ENCODE measurements around the gene NIPAL4.

Gene NIPAL4

GRCh38 chr5:157485340-157485739, 25.3 kb downstream of the NIPAL4 start:
- no peak for DNase-seq (ENCODE audit: low read depth in 2 of 3, low spot score in 2 of 3)

DNA sequence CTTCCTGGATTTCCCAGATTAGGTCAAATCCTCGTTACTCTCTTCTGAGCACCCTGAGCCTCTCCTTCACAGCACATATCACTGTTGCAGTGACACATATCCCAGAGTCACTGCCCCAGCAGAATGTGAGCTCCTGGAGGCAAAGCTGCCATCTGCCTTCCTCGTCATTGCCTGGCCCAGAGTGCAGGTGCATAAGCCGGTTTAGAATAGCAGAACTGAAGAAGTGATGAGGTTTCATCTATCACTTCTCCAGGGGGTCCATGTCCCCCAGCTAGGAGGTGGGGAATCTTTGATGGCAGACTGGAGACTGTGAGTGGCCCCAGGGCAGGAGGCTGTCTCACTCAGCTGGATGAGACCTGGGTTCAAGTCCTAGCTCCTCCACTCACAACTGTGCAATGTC, 25.8 kb downstream of the NIPAL4 start:
- DNase-seq (ENCODE audit: low read depth in 2 of 3, low spot score in 2 of 3) = no peak

GRCh38 chr5:157486221-157486681, 26.2 kb downstream of the NIPAL4 start:
- no peak for DNase-seq (ENCODE audit: low read depth in 2 of 3, low spot score in 2 of 3)

DNA sequence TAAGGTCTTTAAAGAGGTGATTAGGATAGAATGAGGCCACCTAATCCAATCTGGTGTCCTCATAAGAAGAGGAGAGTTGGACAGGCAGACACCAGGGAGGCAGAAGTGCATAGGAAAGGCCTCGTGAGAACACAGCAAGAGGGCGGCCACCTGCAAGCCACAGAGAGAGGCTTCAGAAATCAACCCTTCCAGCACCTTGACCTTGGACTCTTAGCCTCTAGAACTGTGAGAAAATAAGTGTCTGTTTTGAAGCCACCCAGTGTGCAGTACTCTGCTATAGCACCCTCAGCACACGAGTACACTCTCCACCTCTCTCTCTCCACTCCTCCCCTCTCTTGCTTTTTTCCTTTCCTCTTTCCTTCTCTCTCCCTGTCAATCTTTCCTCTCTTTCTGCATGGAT, 26.8 kb downstream of the NIPAL4 start:
- no peak for DNase-seq (ENCODE audit: low read depth in 2 of 3, low spot score in 2 of 3)

DNA sequence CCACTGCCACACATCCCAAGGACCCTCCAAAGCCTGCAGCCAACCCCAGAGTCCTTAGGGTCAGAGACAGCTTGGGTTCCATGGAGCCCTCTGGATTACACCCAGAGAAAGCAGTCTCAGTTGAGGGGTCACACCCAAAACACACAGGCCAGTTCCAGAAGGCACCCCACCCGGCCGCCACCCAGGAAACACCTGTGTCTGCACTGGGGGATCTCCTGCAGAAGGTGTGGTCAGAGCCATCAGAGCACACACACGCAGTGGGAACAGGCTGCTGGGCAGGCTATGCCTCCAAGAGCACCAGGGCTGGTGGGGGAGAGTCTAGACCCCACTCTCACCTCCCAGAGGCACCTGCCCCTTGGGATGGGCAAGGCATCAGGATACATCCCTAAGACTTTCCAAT, 27.3 kb downstream of the NIPAL4 start:
- no peak for DNase-seq (ENCODE audit: low read depth in 2 of 3, low spot score in 2 of 3)

DNA sequence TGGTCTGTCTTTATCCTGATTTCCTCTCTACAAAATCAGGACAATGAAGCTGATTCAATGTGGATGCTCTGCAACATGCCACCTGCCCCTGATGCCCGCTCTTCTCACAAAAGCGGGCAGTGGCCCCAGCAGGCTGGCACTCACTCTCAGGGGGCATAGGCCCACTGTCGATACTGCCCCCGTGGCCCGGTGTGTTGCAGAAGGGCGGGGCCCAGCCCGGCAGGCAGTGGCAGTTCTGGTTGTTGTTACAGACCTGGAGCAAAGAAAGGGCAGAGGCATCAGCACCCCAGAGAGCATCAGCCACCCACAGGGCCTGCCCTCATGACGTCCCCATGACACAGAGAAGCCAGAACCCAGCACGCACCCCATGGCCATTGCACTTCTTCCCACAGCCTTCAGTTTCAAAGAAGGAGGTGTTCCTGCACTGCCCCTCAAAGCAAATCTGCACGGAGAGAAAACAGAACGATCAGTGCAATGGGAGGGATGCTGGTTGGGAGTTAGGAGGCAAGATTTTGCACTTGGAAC, 31.5 kb downstream of the NIPAL4 start:
- DNase-seq (ENCODE audit: low read depth in 2 of 3, low spot score in 2 of 3) = no peak

DNA sequence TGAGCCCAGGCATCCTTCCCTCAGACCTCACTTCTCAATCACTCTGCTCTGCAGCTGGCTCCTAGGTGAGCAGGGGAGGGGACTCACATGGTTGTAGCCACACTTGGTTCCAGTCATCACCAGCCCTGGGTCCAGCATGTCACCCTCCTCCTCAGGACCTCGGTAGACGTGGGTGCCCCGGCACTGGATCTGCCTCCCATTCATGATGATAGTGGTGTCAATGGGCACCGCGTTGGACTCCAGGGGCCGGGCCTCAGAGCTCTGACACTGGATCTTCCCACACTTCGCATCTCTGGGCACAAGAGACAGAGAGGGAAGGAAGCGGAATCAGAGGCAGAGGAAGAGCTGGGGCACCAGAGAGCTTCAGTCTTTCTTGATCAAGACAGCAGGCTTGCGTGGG, 32.9 kb downstream of the NIPAL4 start:
- DNase-seq (ENCODE audit: low read depth in 2 of 3, low spot score in 2 of 3) = no peak

DNA sequence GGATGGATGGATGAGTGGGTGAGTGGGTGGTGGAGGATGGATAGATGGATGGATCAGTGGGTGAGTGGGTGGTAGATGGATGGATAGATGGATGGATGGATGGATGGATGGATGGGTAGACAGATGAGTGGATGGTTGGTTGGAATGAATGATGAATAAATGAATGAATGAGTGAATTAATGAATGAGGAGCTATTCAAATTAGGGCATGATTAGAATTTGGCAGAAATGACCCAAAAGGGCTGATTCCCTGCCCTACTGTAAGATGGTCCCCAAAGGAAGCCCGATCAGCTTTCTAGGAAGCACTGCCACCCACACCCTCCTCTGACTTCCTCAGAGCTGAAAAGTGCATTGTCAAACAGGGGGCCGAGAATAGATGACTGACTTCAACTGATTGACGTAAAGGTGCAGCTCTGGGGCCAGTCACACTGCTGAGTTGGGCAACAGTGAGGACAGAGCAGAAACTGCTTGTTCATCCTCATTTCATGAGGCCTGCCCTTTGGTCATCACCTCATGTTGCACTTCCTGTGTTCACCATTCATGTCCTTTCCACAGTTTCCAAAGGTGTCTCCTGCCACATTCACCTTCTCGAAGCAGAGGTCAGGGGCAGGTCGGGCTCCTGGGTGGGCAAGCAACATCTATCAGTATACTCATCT, 34.3 kb downstream of the NIPAL4 start:
- DNase-seq (ENCODE audit: low read depth in 2 of 3, low spot score in 2 of 3) = no peak

- DNase-seq (ENCODE audit: low read depth in 2 of 3, low spot score in 2 of 3) = no peak
These were observed 36.9 kb downstream of the NIPAL4 start for GRCh38 chr5:157496864-157497263.

DNA sequence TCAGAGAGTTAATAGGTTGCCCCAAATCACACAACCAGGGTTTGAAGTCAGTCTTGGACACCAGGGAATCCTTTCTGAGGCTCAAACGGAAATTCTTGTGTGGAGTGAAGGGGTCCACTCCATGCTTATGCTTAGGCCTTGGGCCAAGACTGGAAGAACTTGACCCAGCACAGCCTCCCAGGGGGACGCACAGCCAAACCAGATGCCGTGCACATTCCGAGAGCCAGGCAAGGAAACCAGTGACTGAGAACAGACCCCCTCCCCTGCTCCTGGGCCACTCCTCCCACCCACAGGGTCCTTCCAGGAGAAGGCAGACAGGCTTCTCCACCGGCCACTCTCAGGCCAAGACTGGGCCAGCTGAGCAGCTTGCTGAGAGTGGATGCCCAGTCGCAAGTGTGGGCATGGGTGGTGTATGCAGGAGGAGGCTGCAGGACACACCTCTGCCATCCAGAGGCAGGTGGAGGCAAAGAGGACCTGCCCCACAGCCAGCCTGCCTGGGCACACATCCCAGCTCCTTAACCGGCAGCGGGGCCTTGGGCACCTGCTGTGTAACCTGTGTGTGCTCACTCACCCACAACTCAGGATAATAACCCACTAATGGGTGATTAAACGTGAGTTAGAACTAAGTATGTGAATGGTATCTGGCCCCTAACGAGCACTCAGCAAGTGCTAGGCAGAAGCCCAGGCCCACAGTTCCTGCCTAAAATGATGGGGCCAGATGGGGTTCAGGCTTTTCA, 38.0 kb downstream of the NIPAL4 start:
- DNase-seq (ENCODE audit: low read depth in 2 of 3, low spot score in 2 of 3) = no peak

DNA sequence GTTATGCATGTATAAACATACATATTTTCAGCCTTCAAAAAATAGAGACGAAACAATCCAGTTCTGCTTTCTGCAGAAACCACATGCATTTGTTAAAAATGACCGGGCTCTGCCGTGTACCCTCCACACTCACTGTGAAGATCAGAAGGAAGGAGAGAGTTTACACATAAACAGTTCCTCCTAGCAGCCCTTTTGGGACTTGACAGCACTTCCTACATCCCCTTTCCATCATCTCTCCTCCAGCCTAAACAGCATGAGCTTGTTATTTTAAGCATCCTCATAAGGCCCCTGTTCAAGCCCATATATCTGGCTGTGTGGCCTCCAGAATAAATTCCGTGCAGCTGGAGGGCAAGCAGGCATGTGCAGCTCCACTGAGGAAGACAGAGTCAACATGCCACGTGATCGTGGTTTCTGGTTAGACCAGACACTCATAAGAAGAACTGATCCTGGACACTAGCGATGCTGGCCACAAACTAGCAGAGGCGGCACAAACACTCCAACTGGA, 42.2 kb downstream of the NIPAL4 start:
- no peak for DNase-seq (ENCODE audit: low read depth in 2 of 3, low spot score in 2 of 3)

DNA sequence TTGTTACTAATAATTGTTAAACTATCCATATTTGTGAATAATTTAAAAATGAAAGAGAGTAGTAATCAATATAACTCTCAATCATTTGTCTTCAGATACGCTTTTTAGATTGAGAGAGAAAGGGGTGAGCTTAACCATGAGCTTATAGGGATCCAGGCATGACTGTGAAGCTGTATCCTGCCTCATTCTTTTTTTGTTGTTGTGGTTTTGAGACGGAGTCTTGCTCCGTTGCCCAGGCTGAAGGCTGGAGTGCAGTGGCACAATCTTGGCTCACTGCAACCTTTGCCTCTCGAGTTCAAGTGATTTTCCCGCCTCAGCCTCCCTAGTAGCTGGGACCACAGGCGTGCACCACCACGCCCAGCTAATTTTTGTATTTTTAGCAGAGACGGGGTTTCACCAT, 44.0 kb downstream of the NIPAL4 start:
- no peak for DNase-seq (ENCODE audit: low read depth in 2 of 3, low spot score in 2 of 3)

DNA sequence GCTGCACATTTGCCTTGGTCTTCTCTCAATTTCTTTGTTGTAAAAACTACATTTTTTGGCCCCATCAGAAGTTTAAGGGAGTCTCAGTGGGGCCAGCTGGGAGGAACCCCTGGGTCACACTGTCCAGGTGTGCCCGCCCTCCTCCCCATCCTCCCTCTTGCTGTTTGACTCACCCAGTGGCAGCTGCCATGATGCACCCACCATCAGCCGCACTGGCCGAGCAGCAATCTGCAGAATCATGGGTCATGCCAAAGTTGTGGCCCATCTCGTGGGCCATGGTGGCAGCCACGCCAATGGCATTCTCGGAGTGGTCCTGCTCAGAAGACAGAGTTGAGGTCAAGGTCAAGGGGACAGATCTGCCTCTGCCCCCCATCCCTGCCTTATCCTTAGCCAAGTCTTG, 45.5 kb downstream of the NIPAL4 start:
- DNase-seq (ENCODE audit: low read depth in 2 of 3, low spot score in 2 of 3) = no peak

DNA sequence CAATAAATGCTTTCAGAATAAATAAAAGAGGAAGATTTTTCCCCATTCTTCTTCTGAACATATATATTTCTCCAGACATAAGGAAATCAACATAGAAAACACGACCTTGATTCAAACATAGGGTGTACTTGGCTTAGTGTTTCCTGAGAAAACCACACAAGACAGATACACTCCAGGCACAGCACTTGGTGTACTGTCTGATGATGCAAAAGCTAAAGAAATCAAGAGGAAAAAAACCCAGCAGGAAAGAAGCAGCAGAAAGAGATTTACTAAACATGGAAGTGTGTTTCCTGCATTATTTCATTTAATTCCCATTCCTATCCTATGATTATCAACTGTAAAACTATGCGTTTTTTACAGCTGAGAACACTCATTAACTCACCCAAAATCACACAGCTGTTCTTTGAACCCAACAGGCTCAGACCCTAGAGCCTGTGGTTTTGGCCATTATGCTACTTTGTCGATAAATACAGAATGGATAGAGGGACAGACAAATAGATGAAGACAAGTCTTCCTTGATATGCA, 46.1 kb downstream of the NIPAL4 start:
- no peak for DNase-seq (ENCODE audit: low read depth in 2 of 3, low spot score in 2 of 3)

- DNase-seq (ENCODE audit: low read depth in 2 of 3, low spot score in 2 of 3) = no peak
These were observed 47.2 kb downstream of the NIPAL4 start for GRCh38 chr5:157506981-157507780.

DNA sequence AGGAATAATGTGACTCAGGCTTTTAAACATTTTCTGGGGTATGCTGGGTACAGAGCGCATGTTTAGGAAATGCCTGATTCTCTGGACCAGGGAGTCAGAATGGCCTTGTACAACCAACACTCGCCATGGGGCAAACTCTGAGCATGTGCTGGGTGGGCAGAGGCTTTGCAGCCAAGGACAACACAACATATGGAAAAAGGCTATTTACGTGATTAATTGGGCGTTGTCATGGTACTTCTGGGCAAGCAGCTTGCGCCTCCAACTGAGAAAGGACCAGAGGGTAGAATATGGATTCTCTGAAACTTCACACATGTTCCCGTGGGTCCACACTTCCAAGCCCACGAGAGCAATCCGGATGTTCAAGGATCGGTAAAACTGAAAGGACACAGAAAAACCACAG, 49.1 kb downstream of the NIPAL4 start:
- no peak for DNase-seq (ENCODE audit: low read depth in 2 of 3, low spot score in 2 of 3)

GRCh38 chr5:157509587-157509986, 49.6 kb downstream of the NIPAL4 start:
- no peak for DNase-seq (ENCODE audit: low read depth in 2 of 3, low spot score in 2 of 3)

DNA sequence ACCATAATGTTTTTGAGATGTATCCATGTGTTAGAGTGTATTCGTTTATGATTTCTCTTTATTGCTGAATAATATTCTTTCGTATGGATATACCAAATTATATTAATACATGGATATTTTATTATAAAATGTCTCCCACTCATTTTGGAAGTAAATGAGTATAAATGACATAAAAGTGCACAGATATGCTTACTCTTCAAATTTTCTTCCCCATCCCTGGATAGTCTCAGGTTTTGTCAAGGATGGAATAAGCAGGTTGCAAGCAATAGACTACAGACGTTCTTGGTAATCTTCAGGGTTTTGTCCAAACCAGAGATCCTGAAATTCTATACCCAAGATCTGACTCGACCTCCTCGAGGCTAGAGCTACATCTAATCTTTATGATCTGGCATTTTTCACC, 50.7 kb downstream of the NIPAL4 start:
- no peak for DNase-seq (ENCODE audit: low read depth in 2 of 3, low spot score in 2 of 3)

GRCh38 chr5:157511651-157512644, 51.9 kb downstream of the NIPAL4 start:
- DNase-seq (ENCODE audit: low read depth in 2 of 3, low spot score in 2 of 3) = no peak

- DNase-seq (ENCODE audit: low read depth in 2 of 3, low spot score in 2 of 3) = no peak
These were observed 53.2 kb downstream of the NIPAL4 start for GRCh38 chr5:157513182-157513581.

All from activated CD8-positive, alpha-beta memory T cell treated with anti-CD3 and anti-CD28 coated beads for 48 hours (primary cell).